ENCODE data around the gene LTBR.
A peak's percentile ranks its signal among the peaks of the same experiment; 100 is the strongest.
"Not testable (repeated sequence)": the region's sequence is repeated elsewhere in the genome, so short reads cannot be mapped to it uniquely, and the experiment has no call there.

Gene LTBR

GRCh38 chr12:6336889-6337853, 46.8 kb upstream of the LTBR start:
- H3K4me1 ChIP-seq, result peaks cover 26% of the 10 kb centered on the region
- H3K4me3 ChIP-seq (ENCODE audit: low read depth, low read length), result peak overlapping the region; percentile 30; the same call in 1 of the 2 replicates
- no peaks in the 10 kb centered on the region for H3K9me3 ChIP-seq
- H3K27me3 ChIP-seq, result no peaks in the 10 kb centered on the region
- H3K36me3 ChIP-seq, result no peaks in the 10 kb centered on the region
- TF ChIP-seq CTCF (IDR thresholded peaks at IDR 0.05; ENCODE audit: low read depth, low read length), result no peak
- no peak for DNase-seq

- TF ChIP-seq CTCF (IDR thresholded peaks at IDR 0.05; ENCODE audit: low read depth, low read length), result no peak
- DNase-seq, result no peak
- no peaks in the 10 kb centered on the region for H3K36me3 ChIP-seq
- H3K4me1 ChIP-seq, result peaks cover 26% of the 10 kb centered on the region
- no peak overlapping the region for H3K4me3 ChIP-seq (ENCODE audit: low read depth, low read length)
- no peaks in the 10 kb centered on the region for H3K9me3 ChIP-seq
- H3K27me3 ChIP-seq, result no peaks in the 10 kb centered on the region
Observed at GRCh38 chr12:6337958-6338433, 46.0 kb upstream of the LTBR start.

- not testable (repeated sequence) for DNase-seq; H3K27me3 ChIP-seq; H3K4me3 ChIP-seq (ENCODE audit: low read depth, low read length); H3K36me3 ChIP-seq; H3K9me3 ChIP-seq
- H3K4me1 ChIP-seq, result peaks cover 26% of the 10 kb centered on the region
Observed at GRCh38 chr12:6338536-6338935, 45.4 kb upstream of the LTBR start.

- no peak for TF ChIP-seq CTCF (IDR thresholded peaks at IDR 0.05; ENCODE audit: low read depth, low read length)
- H3K4me1 ChIP-seq, result peaks cover 26% of the 10 kb centered on the region
- no peaks in the 10 kb centered on the region for H3K36me3 ChIP-seq
- no peak for DNase-seq
- no peak overlapping the region for H3K4me3 ChIP-seq (ENCODE audit: low read depth, low read length)
- no peaks in the 10 kb centered on the region for H3K27me3 ChIP-seq
- H3K9me3 ChIP-seq, result no peaks in the 10 kb centered on the region
Observed at GRCh38 chr12:6338955-6339354, 45.0 kb upstream of the LTBR start.

GRCh38 chr12:6340032-6340638, 43.8 kb upstream of the LTBR start:
- H3K27me3 ChIP-seq, result no peaks in the 10 kb centered on the region
- DNase-seq, result no peak
- TF ChIP-seq CTCF (IDR thresholded peaks at IDR 0.05; ENCODE audit: low read depth, low read length), result no peak
- H3K9me3 ChIP-seq, result no peaks in the 10 kb centered on the region
- H3K4me1 ChIP-seq, result peaks cover 21% of the 10 kb centered on the region
- no peak overlapping the region for H3K4me3 ChIP-seq (ENCODE audit: low read depth, low read length)
- H3K36me3 ChIP-seq, result no peaks in the 10 kb centered on the region

GRCh38 chr12:6340745-6341416, 43.1 kb upstream of the LTBR start:
- DNase-seq, result no peak
- no peak for TF ChIP-seq CTCF (IDR thresholded peaks at IDR 0.05; ENCODE audit: low read depth, low read length)
- H3K36me3 ChIP-seq, result no peaks in the 10 kb centered on the region
- H3K4me3 ChIP-seq (ENCODE audit: low read depth, low read length), result no peak overlapping the region; the same call in 1 of the 2 replicates
- peaks cover 19% of the 10 kb centered on the region for H3K4me1 ChIP-seq
- no peaks in the 10 kb centered on the region for H3K27me3 ChIP-seq
- no peaks in the 10 kb centered on the region for H3K9me3 ChIP-seq

All from BE2C (cell line).